Kidney tubule cell (primary cell): ENCODE measurements around the gene SDCCAG8.
A peak's percentile ranks its signal among the peaks of the same experiment; 100 is the strongest.

Experiments used
- DNase-seq: peaks from one replicate; pipeline ENCODE4 v3.0.0-alpha.2; 2018; ENCODE audit warnings: low spot score

Gene SDCCAG8

GRCh38 chr1:243549108-243549507 is 293.3 kb downstream of the SDCCAG8 start:
- peak; percentile 87 for DNase-seq
